DMS53 treated with DMSO at 0.1 percent for 48 hours (cell line): ENCODE measurements around the gene TBC1D22A.

Experiments
- DNase-seq: peaks from one replicate; lab custom pipeline; 2025; ENCODE audit not compliant: unreplicated experiment; lab: John Stamatoyannopoulos, UW

TBC1D22A gene

DNA sequence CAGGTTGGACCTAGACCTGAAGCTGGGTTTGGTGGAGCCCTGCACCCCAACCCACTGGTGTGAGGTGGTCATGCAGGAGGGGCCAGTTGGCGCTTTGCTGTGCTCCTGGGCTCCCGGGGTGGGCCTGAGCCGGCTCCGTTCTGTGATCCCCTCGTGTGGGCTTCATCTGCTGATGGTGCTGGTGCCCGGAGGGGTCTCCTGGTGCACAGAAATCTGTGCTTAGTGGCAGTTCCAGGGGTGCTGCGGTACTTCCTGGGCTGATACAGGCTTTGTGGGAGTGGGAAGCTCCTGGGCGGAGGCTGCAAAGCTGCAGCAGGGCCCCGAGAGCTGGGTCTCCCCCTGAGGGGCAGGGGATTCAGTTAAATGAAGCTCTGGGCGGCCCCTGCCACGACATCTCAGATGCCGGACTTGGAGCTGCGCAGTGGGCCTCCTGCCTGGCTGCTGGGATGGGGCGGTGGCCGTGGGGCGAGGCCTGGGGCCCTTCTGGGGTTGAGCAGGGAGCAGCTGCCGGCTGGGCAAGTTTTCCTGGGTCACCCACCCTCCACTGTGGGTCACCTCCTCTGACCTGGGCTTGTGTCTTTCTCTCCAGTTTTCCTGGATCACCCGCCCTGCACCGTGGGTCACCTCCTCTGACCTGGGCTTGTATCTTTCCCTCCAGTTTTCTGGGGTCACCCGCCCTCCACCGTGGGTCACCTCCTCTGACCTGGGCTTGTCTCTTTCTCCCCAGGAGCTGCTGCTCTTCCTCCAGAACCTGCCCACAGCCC is 410.5 kb downstream of the TBC1D22A start:
- DNase-seq, result no peak

DNA sequence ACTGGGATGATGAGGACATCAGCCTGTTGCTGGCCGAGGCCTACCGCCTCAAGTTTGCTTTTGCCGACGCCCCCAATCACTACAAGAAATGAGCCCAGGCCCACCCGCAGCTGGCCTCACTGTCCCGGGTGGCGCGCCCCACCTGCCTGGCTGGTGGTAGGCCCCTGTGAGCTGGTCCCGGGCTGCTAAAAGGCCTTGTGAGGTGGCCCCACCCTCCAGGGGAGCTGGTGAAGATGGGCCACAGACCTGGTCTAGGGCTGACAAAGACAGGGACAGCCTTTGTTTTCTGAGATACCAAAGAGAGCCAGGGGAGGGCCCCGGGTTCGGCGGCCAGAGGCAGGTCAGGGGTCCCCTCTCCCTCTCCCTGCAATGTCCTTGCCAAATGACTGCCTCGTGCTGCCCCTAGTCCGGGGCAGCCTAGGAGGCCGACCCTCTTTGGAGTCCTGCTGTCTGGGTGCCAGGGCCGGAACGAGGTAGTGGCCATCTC is 411.1 kb downstream of the TBC1D22A start:
- no peak for DNase-seq

GRCh38 chr22:47174096-47174495 is 411.6 kb downstream of the TBC1D22A start:
- no peak for DNase-seq

DNA sequence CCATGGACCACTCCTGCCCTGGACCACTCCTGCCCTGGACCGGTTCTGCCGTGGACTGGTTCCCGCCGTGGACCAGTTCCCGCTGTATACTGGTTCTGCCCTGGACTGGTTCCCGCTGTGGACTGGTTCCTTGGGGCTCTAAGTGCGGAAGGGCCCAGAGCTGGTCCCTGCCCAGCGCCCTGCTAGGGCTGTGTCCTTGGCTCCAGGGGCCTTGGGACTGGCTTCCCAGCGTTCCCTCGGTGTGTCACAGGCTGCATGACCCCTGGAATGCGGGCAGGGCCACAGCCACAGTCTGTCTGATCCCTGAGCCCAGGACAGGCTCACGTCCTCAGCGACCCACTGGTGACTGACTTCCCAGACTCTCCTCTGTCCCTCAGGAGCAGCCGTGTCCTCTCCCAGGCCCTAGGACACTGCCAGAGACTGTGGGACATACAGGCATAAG is 412.2 kb downstream of the TBC1D22A start:
- no peak for DNase-seq

- DNase-seq, result no peak
These were observed 412.9 kb downstream of the TBC1D22A start for GRCh38 chr22:47175151-47176025.

DNA sequence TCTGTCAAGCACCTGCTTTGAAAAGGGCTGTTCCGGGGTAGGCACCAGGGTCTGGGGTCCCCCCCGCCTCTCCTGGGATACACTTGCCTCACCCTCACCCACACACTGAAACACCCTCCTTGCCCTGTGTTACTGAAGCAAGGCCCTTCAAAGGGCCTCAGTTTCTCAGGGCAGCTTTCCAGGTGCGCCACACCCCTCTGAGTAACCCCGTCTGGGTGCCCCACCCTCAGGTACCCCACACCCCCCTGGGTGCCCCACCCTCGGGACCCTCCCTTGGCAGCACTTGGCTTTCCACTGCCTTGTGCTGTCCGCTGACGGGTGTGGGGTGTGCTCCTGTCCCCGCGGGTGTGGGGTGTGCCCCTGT is 413.6 kb downstream of the TBC1D22A start:
- DNase-seq, result no peak

DNA sequence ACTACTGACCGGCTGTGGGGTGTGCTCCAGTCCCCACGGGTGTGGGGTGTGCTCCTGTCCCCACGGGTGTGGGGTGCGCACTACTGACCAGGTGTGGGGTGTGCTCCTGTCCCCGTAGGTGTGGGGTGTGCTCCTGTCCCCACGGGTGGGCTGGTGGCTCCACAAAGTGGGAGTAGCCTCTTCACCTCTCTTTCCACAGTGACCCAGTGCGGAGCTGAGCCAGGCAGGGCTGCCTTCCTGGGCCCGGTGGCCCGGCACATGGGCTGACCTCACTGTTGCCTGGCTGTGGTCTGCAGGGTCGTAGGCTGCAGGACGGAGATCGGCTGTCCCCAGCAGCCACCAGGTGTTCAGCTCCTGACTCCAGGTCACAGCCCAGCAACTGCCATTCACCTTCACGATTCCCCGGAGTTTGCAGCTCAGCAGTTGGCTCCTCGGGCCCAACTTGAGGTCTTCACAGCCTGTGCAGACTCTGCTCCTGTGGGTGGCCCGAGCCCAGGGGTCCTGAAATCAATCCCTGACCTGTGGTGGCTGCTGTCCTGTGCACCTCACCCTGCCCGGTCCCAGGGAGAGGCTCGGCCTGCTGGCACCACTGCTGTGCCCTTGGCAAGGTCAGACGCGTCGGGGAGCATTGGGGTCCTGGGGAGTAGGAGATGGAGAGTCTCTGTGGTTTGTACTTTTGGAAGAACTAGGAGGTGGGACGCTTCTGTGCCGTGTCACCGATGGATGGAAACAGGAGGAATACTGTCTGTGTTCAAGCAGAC is 414.3 kb downstream of the TBC1D22A start:
- DNase-seq, result no peak

DNA sequence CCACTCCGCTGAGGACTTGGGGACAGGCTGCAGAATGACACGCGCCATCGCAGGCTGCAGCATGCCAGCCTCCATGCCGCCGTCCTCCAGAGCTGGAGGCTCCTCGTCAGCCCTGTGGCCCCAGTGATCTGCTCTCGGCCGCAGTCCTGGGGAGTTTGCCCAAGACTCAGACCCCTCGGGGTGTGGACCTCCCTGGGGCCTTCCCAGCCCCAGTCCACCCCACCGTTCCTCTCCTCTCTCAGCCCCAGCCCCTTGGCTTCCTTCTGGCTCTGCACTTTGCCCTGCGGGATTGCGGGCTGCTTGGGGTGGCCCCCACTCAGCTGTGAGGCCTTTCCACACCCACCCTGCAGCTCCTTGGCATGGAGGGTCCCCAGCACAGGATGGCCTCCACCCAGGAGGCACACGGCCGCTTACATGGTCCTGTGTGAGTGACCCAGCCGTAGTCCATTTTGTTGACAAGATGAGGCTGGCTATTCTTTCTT is 414.9 kb downstream of the TBC1D22A start:
- no peak for DNase-seq

GRCh38 chr22:47178339-47178738 is 415.9 kb downstream of the TBC1D22A start:
- DNase-seq, result no peak

- no peak for DNase-seq
These were observed 418.3 kb downstream of the TBC1D22A start for GRCh38 chr22:47180796-47181195.

GRCh38 chr22:47187176-47187957 is 424.9 kb downstream of the TBC1D22A start:
- no peak for DNase-seq

DNA sequence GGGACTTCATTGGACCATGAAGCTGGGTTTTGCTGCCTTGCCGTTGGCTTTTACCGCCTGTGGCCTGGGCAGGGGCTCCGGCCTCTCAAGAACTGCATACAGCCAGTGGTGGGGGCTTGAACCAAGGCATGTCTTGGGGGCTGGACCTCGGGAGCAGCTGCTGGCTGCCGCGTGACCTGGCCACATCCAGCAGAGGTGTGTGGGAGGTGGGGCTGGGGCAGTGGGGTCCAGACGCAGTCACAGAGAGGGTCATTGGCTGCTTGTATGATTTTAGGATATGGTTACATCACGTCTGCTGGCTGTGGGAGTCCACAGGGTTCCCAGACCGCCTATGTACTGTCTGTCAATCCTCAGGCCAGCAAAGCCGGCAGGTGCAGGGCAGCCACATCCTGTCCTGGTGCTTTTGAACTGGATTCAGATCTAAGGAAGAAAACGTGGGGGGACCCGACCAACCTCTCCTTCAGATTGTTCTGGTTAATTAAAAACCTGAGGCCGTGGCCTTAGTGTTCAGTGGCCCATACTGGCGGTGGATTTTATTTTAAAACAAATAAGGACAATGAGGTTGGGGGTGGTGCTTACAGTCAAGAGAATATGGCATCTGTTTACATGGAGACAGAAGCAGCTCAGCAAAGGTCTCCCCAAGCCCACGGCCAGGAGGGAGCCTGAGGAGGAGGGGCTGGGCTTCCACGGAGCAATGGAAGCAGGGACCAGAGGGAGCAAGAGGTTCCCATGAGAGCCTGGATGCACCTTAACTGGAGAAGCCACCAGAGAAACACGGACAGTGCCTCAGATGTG is 426.0 kb downstream of the TBC1D22A start:
- DNase-seq, result no peak

DNA sequence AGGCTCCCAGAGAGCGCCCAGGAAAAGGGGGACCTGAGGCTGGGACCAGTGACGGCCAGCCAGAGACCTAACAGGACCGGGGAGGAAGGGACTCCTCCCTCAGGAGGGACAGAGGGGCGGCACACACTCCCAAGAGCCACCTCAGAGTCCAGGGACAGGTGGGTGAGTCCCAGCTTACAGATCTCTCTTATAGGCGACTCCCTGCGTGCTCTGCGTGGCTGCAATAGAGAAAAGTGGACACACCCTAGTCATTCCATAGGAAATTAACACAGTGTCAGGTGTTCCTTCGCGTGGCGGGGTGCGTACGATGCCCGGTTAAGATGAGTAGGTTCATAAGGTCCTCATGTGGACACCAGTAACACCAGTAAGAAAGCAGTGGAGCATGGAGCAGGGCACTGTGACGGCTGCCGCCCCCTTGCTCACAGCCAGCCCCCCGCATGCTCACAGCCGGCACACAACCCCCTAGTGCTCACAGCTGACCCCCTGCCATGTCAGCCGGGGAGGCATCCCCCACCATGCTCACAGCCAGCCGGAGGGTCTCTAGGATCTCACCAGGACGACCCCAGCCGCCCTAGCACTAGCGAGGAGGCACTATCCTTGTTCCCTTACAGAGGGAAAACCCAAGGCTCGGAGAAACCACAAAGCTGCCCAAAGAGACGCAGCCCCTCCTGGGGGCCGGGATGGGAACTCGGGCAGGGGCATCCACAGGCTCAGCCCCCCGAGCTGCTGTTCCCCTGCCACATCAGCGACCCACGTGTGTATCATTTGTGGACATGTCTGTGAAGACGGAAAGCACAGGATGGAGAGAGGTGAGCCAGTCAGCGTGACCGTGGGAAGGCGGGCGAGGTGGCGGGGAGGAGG is 426.8 kb downstream of the TBC1D22A start:
- DNase-seq, result no peak

DNA sequence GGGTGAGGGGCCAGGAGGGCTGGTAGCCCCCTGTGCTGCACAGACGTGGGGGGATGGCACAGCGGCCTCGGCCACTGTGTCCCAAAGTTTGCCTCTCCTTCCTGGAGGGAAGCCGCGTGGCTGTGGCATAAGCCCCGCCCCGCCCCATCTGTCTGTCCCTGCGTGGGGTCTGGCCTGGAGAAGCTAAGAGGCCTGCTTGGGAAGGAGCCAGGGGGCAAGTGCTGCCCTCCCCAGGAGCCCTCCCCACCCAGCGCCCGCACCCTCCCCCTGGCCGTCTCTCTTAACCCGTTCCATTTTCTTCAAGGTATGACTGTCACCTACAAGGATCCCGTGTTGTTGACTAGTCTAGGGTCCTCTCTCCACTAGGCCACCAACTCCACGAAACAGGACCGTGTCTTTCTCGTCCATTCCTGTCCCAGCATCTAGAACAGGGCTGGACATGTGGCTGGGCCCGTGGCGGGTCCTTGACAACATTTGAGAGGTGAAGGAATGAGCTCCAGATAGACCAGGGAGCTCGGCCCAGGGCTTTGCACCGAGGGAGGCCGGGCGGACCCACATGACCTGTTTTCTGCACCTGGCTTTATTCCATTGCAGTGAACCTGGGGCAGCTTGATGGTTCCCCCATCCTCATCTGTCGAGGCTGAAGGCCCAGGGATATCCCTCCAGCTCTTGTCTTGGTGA is 428.0 kb downstream of the TBC1D22A start:
- no peak for DNase-seq

DNA sequence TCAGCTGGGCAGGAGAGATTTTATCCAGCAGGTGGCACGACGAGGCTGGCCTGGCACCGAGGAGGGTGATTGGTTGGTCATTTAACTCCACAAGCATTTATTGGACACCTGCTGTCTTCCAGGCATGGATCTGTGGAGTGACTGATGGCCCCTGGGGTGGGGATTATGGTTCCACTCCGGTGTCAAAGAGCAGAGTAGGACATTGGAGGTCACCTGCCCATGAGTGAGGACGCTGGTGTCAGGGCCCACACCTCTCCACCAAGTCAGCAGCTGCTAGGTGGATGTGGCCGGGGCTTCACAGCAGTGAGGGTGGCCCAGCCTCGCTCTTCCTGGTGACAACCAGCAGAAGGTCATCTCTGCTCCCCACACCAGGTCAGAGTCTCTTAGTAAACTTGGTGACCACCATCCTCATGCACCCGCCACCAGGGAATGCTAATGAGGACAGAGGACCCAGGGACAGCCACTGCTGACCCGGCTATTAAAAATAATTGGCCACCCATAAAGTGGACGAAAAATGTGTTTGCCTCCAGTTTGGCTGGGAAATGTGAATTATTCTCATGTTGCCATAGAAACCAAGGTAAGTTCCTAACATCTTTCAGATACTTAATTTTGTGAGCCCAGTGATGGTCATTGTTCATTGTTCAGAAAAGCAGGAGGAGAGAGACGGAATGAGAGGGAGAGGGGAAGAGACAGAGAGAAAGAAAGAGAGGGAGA is 428.7 kb downstream of the TBC1D22A start:
- no peak for DNase-seq

GRCh38 chr22:47191671-47192650 is 429.5 kb downstream of the TBC1D22A start:
- no peak for DNase-seq
